ENCODE results near the gene PPAN.

GRCh38 chr19:10136936-10137335 lies 30.8 kb downstream of the PPAN start:
- TF ChIP-seq, protein P1, sequence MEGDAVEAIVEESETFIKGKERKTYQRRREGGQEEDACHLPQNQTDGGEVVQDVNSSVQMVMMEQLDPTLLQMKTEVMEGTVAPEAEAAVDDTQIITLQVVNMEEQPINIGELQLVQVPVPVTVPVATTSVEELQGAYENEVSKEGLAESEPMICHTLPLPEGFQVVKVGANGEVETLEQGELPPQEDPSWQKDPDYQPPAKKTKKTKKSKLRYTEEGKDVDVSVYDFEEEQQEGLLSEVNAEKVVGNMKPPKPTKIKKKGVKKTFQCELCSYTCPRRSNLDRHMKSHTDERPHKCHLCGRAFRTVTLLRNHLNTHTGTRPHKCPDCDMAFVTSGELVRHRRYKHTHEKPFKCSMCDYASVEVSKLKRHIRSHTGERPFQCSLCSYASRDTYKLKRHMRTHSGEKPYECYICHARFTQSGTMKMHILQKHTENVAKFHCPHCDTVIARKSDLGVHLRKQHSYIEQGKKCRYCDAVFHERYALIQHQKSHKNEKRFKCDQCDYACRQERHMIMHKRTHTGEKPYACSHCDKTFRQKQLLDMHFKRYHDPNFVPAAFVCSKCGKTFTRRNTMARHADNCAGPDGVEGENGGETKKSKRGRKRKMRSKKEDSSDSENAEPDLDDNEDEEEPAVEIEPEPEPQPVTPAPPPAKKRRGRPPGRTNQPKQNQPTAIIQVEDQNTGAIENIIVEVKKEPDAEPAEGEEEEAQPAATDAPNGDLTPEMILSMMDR (IDR thresholded peaks at IDR 0.05; ENCODE audit: low read depth, low read length): no peak
- TF ChIP-seq POLR2A (IDR thresholded peaks at IDR 0.05; ENCODE audit: extremely low read depth, insufficient read length): no peak
- TF ChIP-seq, protein P2, sequence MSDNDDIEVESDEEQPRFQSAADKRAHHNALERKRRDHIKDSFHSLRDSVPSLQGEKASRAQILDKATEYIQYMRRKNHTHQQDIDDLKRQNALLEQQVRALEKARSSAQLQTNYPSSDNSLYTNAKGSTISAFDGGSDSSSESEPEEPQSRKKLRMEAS (IDR thresholded peaks at IDR 0.05; ENCODE audit: low read depth, low read length): no peak

All from NB4 (cell line).